HEK293 (cell line): ENCODE measurements around the gene PTGFRN.

ENCODE experiments used
- GLIS1 ChIP-seq: fragments of 450-650 bp; formaldehyde crosslinking; IDR thresholded peaks from 2 replicates; pipeline ENCODE4 v1.5.1; 2016; ENCODE audit warnings: missing biosample characterization, missing genetic modification characterization
- OVOL3 ChIP-seq: fragments of 450-650 bp; formaldehyde crosslinking; IDR thresholded peaks from 2 replicates; pipeline ENCODE4 v1.5.1; 2016; ENCODE audit warnings: missing biosample characterization, missing genetic modification characterization
- SALL2 ChIP-seq: fragments of 450-650 bp; formaldehyde crosslinking; IDR thresholded peaks from 2 replicates; pipeline ENCODE4 v1.5.0; 2017; ENCODE audit warnings: missing biosample characterization, mild to moderate bottlenecking, missing genetic modification characterization, borderline replicate concordance
- SCRT1 ChIP-seq: fragments of 450-650 bp; formaldehyde crosslinking; IDR thresholded peaks from 2 replicates; pipeline ENCODE4 v1.5.1; 2016; ENCODE audit warnings: missing biosample characterization, missing genetic modification characterization, borderline replicate concordance
- SP3 ChIP-seq: fragments of 450-650 bp; formaldehyde crosslinking; IDR thresholded peaks from 2 replicates; pipeline ENCODE4 v1.5.1; 2016; ENCODE audit warnings: missing biosample characterization, missing genetic modification characterization
- SP7 ChIP-seq: fragments of 450-650 bp; formaldehyde crosslinking; IDR thresholded peaks from 2 replicates; pipeline ENCODE4 v1.5.1; 2016; ENCODE audit warnings: missing biosample characterization, missing genetic modification characterization
- ZBTB8A ChIP-seq: fragments of 450-650 bp; formaldehyde crosslinking; IDR thresholded peaks from 2 replicates; pipeline ENCODE4 v1.5.1; 2016; ENCODE audit warnings: missing biosample characterization, missing genetic modification characterization
- ZFP37 ChIP-seq: fragments of 450-650 bp; formaldehyde crosslinking; IDR thresholded peaks from 2 replicates; pipeline ENCODE4 v1.5.1; 2016; ENCODE audit warnings: missing biosample characterization, missing genetic modification characterization
- ZNF140 ChIP-seq: fragments of 450-650 bp; formaldehyde crosslinking; IDR thresholded peaks from 2 replicates; pipeline ENCODE4 v1.5.1; 2016; ENCODE audit warnings: missing biosample characterization, missing genetic modification characterization
- ZNF2 ChIP-seq: fragments of 450-650 bp; formaldehyde crosslinking; IDR thresholded peaks from 2 replicates; pipeline ENCODE4 v1.5.1; 2016; ENCODE audit warnings: missing biosample characterization, missing genetic modification characterization
- ZNF211 ChIP-seq: fragments of 450-650 bp; formaldehyde crosslinking; IDR thresholded peaks from 2 replicates; pipeline ENCODE4 v1.5.1; 2016; ENCODE audit warnings: low read depth, missing biosample characterization, missing genetic modification characterization
- ZNF23 ChIP-seq: fragments of 450-650 bp; formaldehyde crosslinking; IDR thresholded peaks from 2 replicates; pipeline ENCODE4 v1.5.1; 2016; ENCODE audit warnings: missing biosample characterization, missing genetic modification characterization, borderline replicate concordance
- ZNF266 ChIP-seq: fragments of 450-650 bp; formaldehyde crosslinking; IDR thresholded peaks from 2 replicates; pipeline ENCODE4 v1.5.1; 2016; ENCODE audit warnings: missing biosample characterization, missing genetic modification characterization, low read depth
- ZNF350 ChIP-seq: fragments of 450-650 bp; formaldehyde crosslinking; IDR thresholded peaks from 2 replicates; pipeline ENCODE4 v1.5.0; 2017; ENCODE audit warnings: missing biosample characterization, mild to moderate bottlenecking, missing genetic modification characterization
- ZNF521 ChIP-seq: fragments of 450-650 bp; formaldehyde crosslinking; IDR thresholded peaks from 2 replicates; pipeline ENCODE4 v1.5.1; 2017; ENCODE audit warnings: missing biosample characterization, mild to moderate bottlenecking, missing genetic modification characterization
- ZNF560 ChIP-seq: fragments of 450-650 bp; formaldehyde crosslinking; IDR thresholded peaks from 2 replicates; pipeline ENCODE4 v1.5.1; 2017; ENCODE audit warnings: missing biosample characterization, missing genetic modification characterization, borderline replicate concordance
- ZNF571 ChIP-seq: fragments of 450-650 bp; formaldehyde crosslinking; IDR thresholded peaks from 2 replicates; pipeline ENCODE4 v1.5.0; 2017; ENCODE audit warnings: missing biosample characterization, missing genetic modification characterization
- ZNF621 ChIP-seq: fragments of 450-650 bp; formaldehyde crosslinking; IDR thresholded peaks from 2 replicates; pipeline ENCODE4 v1.5.1; 2017; ENCODE audit warnings: missing biosample characterization, missing genetic modification characterization
- ZSCAN23 ChIP-seq: fragments of 450-650 bp; formaldehyde crosslinking; IDR thresholded peaks from 2 replicates; pipeline ENCODE4 v1.5.1; 2016; ENCODE audit warnings: missing biosample characterization, missing genetic modification characterization
- TF ChIP-seq, protein P1 (sequence below): fragments of 450-650 bp; formaldehyde crosslinking; IDR thresholded peaks from 2 replicates; pipeline ENCODE4 v1.5.1; 2016; ENCODE audit warnings: missing biosample characterization, missing genetic modification characterization
- TF ChIP-seq, protein P2 (sequence below): fragments of 450-650 bp; formaldehyde crosslinking; IDR thresholded peaks from 2 replicates; pipeline ENCODE4 v1.5.1; 2016; ENCODE audit warnings: missing biosample characterization, missing genetic modification characterization
- TF ChIP-seq, protein P3 (sequence below): fragments of 450-650 bp; formaldehyde crosslinking; IDR thresholded peaks from 2 replicates; pipeline ENCODE4 v1.5.1; 2017; ENCODE audit warnings: missing biosample characterization, missing genetic modification characterization
- TF ChIP-seq, protein P4 (sequence below): fragments of 450-650 bp; formaldehyde crosslinking; IDR thresholded peaks from 2 replicates; pipeline ENCODE4 v1.5.1; 2016; ENCODE audit warnings: missing biosample characterization, missing genetic modification characterization, borderline replicate concordance
- TF ChIP-seq, protein P5 (sequence below): fragments of 450-650 bp; formaldehyde crosslinking; IDR thresholded peaks from 2 replicates; pipeline ENCODE4 v1.5.1; 2017; ENCODE audit warnings: missing biosample characterization, missing genetic modification characterization
- TF ChIP-seq, protein P6 (sequence below): fragments of 450-650 bp; formaldehyde crosslinking; IDR thresholded peaks from 2 replicates; pipeline ENCODE4 v1.5.1; 2016; ENCODE audit warnings: missing biosample characterization, missing genetic modification characterization

Gene PTGFRN

DNA sequence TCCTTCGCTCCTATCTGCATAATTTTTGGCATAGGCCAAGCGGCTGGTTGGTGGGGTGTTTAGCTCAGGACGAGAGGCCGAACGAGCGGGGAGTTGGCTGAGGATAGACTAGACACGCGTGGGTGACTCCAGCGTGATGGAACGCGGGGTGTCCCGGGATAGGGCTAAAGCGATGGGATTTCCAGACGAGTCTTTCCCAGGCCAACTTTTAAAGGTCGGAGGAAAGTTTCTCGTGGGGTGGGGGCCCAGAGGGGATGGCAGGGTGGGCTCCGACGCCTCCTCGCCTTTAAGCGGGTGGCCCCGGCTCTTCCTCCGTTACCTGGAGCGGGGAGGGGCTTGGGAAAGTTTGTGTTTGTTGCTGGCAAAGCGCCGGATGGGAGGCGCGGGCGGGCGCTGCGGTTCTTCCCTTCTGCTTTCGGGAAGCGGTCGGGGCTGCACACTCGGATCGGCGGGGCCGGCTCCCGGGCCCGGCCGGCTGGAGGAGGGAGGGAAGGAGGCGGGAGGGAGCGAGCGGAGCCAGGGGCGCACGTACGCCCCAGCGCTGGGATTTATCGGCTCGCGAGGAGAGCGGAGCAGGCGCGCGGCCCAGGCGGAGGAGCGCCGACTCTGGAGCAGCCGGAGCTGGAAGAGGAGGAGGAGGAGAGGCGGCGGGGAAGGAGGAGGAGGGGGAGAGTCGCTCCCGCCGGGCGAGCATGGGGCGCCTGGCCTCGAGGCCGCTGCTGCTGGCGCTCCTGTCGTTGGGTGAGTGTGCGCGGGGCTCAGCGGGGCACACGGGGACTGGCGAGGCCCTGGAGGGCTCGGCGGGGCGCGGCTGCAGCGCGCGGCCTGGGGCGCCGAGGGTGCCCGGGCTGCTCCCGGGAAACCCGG is at the start of gene PTGFRN (continued):
- TF ChIP-seq, protein P1, sequence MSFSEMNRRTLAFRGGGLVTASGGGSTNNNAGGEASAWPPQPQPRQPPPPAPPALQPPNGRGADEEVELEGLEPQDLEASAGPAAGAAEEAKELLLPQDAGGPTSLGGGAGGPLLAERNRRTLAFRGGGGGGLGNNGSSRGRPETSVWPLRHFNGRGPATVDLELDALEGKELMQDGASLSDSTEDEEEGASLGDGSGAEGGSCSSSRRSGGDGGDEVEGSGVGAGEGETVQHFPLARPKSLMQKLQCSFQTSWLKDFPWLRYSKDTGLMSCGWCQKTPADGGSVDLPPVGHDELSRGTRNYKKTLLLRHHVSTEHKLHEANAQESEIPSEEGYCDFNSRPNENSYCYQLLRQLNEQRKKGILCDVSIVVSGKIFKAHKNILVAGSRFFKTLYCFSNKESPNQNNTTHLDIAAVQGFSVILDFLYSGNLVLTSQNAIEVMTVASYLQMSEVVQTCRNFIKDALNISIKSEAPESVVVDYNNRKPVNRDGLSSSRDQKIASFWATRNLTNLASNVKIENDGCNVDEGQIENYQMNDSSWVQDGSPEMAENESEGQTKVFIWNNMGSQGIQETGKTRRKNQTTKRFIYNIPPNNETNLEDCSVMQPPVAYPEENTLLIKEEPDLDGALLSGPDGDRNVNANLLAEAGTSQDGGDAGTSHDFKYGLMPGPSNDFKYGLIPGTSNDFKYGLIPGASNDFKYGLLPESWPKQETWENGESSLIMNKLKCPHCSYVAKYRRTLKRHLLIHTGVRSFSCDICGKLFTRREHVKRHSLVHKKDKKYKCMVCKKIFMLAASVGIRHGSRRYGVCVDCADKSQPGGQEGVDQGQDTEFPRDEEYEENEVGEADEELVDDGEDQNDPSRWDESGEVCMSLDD (tag by site-specific recombination), result no peak; the same call in 1 of the 2 replicates
- no peak for TF ChIP-seq ZNF23 (tag by site-specific recombination)
- TF ChIP-seq SP3, result peak; percentile 75
- TF ChIP-seq ZNF266 (tag by site-specific recombination), result no peak
- TF ChIP-seq GLIS1 (tag by site-specific recombination), result no peak
- peak; percentile 61 for TF ChIP-seq ZNF2 (tag by site-specific recombination)
- TF ChIP-seq, protein P2, sequence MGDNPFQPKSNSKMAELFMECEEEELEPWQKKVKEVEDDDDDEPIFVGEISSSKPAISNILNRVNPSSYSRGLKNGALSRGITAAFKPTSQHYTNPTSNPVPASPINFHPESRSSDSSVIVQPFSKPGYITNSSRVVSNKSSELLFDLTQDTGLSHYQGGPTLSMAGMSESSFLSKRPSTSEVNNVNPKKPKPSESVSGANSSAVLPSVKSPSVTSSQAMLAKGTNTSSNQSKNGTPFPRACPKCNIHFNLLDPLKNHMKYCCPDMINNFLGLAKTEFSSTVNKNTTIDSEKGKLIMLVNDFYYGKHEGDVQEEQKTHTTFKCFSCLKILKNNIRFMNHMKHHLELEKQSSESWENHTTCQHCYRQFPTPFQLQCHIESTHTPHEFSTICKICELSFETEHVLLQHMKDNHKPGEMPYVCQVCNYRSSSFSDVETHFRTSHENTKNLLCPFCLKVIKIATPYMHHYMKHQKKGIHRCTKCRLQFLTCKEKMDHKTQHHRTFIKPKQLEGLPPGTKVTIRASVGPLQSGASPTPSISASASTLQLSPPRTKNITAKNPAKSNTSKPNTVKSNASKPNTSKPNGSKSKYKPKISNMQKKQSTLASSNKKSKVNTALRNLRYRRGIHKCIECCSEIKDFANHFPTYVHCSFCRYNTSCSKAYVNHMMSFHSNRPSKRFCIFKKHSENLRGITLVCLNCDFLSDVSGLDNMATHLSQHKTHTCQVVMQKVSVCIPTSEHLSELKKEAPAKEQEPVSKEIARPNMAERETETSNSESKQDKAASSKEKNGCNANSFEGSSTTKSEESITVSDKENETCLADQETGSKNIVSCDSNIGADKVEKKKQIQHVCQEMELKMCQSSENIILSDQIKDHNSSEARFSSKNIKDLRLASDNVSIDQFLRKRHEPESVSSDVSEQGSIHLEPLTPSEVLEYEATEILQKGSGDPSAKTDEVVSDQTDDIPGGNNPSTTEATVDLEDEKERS (tag by site-specific recombination), result no peak
- peak; percentile 88 for TF ChIP-seq ZBTB8A (tag by site-specific recombination)
- no peak for TF ChIP-seq ZNF140 (tag by site-specific recombination)
- TF ChIP-seq ZNF571 (tag by site-specific recombination), result no peak
- TF ChIP-seq, protein P3, sequence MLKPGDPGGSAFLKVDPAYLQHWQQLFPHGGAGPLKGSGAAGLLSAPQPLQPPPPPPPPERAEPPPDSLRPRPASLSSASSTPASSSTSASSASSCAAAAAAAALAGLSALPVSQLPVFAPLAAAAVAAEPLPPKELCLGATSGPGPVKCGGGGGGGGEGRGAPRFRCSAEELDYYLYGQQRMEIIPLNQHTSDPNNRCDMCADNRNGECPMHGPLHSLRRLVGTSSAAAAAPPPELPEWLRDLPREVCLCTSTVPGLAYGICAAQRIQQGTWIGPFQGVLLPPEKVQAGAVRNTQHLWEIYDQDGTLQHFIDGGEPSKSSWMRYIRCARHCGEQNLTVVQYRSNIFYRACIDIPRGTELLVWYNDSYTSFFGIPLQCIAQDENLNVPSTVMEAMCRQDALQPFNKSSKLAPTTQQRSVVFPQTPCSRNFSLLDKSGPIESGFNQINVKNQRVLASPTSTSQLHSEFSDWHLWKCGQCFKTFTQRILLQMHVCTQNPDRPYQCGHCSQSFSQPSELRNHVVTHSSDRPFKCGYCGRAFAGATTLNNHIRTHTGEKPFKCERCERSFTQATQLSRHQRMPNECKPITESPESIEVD (tag by site-specific recombination), result no peak
- TF ChIP-seq SCRT1 (tag by site-specific recombination), result no peak
- TF ChIP-seq ZSCAN23 (tag by site-specific recombination), result 0 out of 2 replicates have a peak, but pooled peaks have one; percentile 9
- TF ChIP-seq, protein P4, sequence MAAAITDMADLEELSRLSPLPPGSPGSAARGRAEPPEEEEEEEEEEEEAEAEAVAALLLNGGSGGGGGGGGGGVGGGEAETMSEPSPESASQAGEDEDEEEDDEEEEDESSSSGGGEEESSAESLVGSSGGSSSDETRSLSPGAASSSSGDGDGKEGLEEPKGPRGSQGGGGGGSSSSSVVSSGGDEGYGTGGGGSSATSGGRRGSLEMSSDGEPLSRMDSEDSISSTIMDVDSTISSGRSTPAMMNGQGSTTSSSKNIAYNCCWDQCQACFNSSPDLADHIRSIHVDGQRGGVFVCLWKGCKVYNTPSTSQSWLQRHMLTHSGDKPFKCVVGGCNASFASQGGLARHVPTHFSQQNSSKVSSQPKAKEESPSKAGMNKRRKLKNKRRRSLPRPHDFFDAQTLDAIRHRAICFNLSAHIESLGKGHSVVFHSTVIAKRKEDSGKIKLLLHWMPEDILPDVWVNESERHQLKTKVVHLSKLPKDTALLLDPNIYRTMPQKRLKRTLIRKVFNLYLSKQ (tag by site-specific recombination), result no peak
- TF ChIP-seq OVOL3 (tag by site-specific recombination), result 0 out of 2 replicates have a peak, but pooled peaks have one; percentile 11
- no peak for TF ChIP-seq ZNF560 (tag by site-specific recombination)
- TF ChIP-seq ZNF211, result no peak
- TF ChIP-seq ZNF621 (tag by site-specific recombination), result no peak
- TF ChIP-seq, protein P5, sequence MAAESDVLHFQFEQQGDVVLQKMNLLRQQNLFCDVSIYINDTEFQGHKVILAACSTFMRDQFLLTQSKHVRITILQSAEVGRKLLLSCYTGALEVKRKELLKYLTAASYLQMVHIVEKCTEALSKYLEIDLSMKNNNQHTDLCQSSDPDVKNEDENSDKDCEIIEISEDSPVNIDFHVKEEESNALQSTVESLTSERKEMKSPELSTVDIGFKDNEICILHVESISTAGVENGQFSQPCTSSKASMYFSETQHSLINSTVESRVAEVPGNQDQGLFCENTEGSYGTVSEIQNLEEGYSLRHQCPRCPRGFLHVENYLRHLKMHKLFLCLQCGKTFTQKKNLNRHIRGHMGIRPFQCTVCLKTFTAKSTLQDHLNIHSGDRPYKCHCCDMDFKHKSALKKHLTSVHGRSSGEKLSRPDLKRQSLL, result peak; percentile 60; the same call in 1 of the 2 replicates
- TF ChIP-seq ZFP37 (tag by site-specific recombination), result peak; percentile 98
- TF ChIP-seq ZNF350 (tag by site-specific recombination), result no peak
- TF ChIP-seq, protein P6, sequence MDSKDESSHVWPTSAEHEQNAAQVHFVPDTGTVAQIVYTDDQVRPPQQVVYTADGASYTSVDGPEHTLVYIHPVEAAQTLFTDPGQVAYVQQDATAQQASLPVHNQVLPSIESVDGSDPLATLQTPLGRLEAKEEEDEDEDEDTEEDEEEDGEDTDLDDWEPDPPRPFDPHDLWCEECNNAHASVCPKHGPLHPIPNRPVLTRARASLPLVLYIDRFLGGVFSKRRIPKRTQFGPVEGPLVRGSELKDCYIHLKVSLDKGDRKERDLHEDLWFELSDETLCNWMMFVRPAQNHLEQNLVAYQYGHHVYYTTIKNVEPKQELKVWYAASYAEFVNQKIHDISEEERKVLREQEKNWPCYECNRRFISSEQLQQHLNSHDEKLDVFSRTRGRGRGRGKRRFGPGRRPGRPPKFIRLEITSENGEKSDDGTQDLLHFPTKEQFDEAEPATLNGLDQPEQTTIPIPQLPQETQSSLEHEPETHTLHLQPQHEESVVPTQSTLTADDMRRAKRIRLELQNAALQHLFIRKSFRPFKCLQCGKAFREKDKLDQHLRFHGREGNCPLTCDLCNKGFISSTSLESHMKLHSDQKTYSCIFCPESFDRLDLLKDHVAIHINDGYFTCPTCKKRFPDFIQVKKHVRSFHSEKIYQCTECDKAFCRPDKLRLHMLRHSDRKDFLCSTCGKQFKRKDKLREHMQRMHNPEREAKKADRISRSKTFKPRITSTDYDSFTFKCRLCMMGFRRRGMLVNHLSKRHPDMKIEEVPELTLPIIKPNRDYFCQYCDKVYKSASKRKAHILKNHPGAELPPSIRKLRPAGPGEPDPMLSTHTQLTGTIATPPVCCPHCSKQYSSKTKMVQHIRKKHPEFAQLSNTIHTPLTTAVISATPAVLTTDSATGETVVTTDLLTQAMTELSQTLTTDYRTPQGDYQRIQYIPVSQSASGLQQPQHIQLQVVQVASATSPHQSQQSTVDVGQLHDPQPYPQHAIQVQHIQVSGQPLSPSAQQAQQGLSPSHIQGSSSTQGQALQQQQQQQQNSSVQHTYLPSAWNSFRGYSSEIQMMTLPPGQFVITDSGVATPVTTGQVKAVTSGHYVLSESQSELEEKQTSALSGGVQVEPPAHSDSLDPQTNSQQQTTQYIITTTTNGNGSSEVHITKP, result peak; percentile 45
- TF ChIP-seq ZNF521, result no peak
- TF ChIP-seq SP7 (tag by site-specific recombination), result peak; percentile 71
- TF ChIP-seq SALL2 (tag by site-specific recombination), result no peak
